Measurements from ENCODE around the gene RBMS3.

DNA sequence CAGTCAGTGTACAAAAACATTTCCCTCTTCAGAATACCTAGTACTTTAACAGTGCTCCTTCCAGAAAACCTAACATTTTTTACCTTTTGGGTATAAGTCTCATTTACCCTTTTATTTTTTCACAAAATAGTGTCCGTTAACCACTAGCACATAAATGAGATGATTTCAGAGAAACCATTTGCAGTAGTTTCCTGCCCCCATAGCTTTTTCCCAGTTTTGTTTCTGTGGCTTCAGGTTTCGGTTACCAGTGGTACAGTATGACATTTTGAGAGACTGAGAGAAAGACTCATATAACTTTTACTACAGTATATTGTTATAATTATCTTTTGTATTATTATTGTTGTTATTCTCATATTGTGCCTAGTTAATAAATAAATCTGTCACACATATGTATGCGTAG lies 6.2 kb upstream of the RBMS3 start:
- TF ChIP-seq POLR2A (IDR thresholded peaks at IDR 0.05): no peak
- TF ChIP-seq, protein P1, sequence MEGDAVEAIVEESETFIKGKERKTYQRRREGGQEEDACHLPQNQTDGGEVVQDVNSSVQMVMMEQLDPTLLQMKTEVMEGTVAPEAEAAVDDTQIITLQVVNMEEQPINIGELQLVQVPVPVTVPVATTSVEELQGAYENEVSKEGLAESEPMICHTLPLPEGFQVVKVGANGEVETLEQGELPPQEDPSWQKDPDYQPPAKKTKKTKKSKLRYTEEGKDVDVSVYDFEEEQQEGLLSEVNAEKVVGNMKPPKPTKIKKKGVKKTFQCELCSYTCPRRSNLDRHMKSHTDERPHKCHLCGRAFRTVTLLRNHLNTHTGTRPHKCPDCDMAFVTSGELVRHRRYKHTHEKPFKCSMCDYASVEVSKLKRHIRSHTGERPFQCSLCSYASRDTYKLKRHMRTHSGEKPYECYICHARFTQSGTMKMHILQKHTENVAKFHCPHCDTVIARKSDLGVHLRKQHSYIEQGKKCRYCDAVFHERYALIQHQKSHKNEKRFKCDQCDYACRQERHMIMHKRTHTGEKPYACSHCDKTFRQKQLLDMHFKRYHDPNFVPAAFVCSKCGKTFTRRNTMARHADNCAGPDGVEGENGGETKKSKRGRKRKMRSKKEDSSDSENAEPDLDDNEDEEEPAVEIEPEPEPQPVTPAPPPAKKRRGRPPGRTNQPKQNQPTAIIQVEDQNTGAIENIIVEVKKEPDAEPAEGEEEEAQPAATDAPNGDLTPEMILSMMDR (IDR thresholded peaks at IDR 0.05): no peak

Data from thyroid gland (tissue), 4 donors.